ENCODE results near the gene RETN. TPM values are rescaled to one million over a fixed set of nuclear protein-coding genes. Genes with fewer than 3 reads are reported as not detected.

Gene RETN
- total and polyA plus RNA-seq, 2 of the 8 experiments (the other 6 are each of a cell fraction or from before 2014, with no cell fraction given): not detected

- no peak for TF ChIP-seq PHF8 (conservative IDR thresholded peaks at IDR 0.05; ENCODE audit: low read depth, low read length)
Measured at GRCh38 chr19:7663706-7664105, 5.1 kb upstream of the RETN start (continued).

All from H1 (cell line).